Liver (tissue), 9 donors: ENCODE results near the gene CCDC80. TPM values are rescaled to one million over a fixed set of nuclear protein-coding genes. Genes with fewer than 3 reads are reported as not detected.

Experiments used
- DNase-seq: peaks from one replicate; pipeline ENCODE4 v3.0.0-alpha.2; 2017; ENCODE audit warnings: low spot score
- H3K27ac ChIP-seq, 2 donors: one replicate each; pipeline ENCODE4 v1.7.0; 2013; ENCODE audit warnings: inconsistent platforms in 2 of 2, low read length in 2 of 2, control low read depth in 1 of 2, low read depth in 1 of 2, mild to moderate bottlenecking in 1 of 2
- H3K27me3 ChIP-seq, 4 donors: one replicate each; pipeline versions ENCODE4 v1.6.1 to v1.7.0; 2013; ENCODE audit warnings: low read length in 3 of 4, inconsistent platforms in 1 of 4, mild to moderate bottlenecking in 1 of 4, moderate library complexity in 1 of 4; ENCODE audit not compliant: control insufficient read depth in 4 of 4, insufficient read depth in 4 of 4
- H3K36me3 ChIP-seq, 4 donors: one replicate each; pipeline versions ENCODE4 v1.6.1 to v1.7.0; 2013; ENCODE audit warnings: low read length in 3 of 4, mild to moderate bottlenecking in 3 of 4, low read depth in 1 of 4, moderate library complexity in 1 of 4; ENCODE audit not compliant: control insufficient read depth in 4 of 4, insufficient read depth in 3 of 4
- H3K4me1 ChIP-seq, 4 donors: one replicate each; pipeline versions ENCODE4 v1.6.1 to v1.7.0; 2013; ENCODE audit warnings: low read length in 3 of 4, mild to moderate bottlenecking in 3 of 4, moderate library complexity in 1 of 4; ENCODE audit not compliant: control insufficient read depth in 4 of 4, insufficient read depth in 4 of 4
- H3K4me3 ChIP-seq, 3 donors: one replicate each; pipeline versions ENCODE4 v1.6.1 to v1.7.0; 2013; ENCODE audit warnings: low read length in 3 of 3, control low read depth in 1 of 3, low read depth in 1 of 3, mild to moderate bottlenecking in 1 of 3
- H3K9ac ChIP-seq, 2 donors: one replicate each; pipeline ENCODE4 v1.7.0; 2013; ENCODE audit warnings: low read length in 2 of 2, mild to moderate bottlenecking in 2 of 2, moderate library complexity in 2 of 2, control low read depth in 1 of 2, low read depth in 1 of 2
- H3K9me3 ChIP-seq, 4 donors: one replicate each; pipeline versions ENCODE4 v1.6.1 to v1.7.0; 2013; ENCODE audit warnings: low read length in 3 of 4; ENCODE audit not compliant: control insufficient read depth in 4 of 4
- EGR1 ChIP-seq, 2 donors: IDR thresholded peaks; 2 replicates each; pipeline ENCODE4 v1.6.1; 2016 to 2018; ENCODE audit warnings: antibody characterized with exemption in 2 of 2, low read depth in 2 of 2
- FOXA1 ChIP-seq: IDR thresholded peaks from 2 replicates; pipeline ENCODE4 v1.6.1; 2016; ENCODE audit warnings: antibody characterized with exemption
- GABPA ChIP-seq, 2 donors: IDR thresholded peaks in 1 of 2; conservative IDR thresholded peaks in 1 of 2; 2 replicates each; pipeline ENCODE4 v1.6.1; 2016; ENCODE audit warnings: antibody characterized with exemption in 2 of 2, mild to moderate bottlenecking in 1 of 2, moderate library complexity in 1 of 2
- HNF4G ChIP-seq: IDR thresholded peaks from 2 replicates; pipeline ENCODE4 v1.6.1; 2016; ENCODE audit warnings: antibody characterized with exemption
- NR2F2 ChIP-seq: IDR thresholded peaks from 2 replicates; pipeline ENCODE4 v1.6.1; 2016; ENCODE audit warnings: antibody characterized with exemption
- RAD21 ChIP-seq, 2 donors: IDR thresholded peaks; 2 replicates each; pipeline ENCODE4 v1.6.1; 2016; ENCODE audit warnings: antibody characterized with exemption in 2 of 2, mild to moderate bottlenecking in 2 of 2
- YY1 ChIP-seq: IDR thresholded peaks from 2 replicates; pipeline ENCODE4 v1.6.1; 2016; ENCODE audit warnings: antibody characterized with exemption, mild to moderate bottlenecking
- WGBS: extraction: QIAGEN DNeasy Blood & Tissue Kit; methylation state at CpG from one replicate; pipeline ENCODE4 v1.1.7; 2013; 5-methylcytosine and 5-hydroxymethylcytosine counted together
- polyA plus RNA-seq, 2 donors: library from polyadenylated mRNA; stranded (reverse) in 1 of 2; unstranded in 1 of 2; fragments of 200-250 nt in 1 of 2; fragments of >200 nt in 1 of 2; fragmentation: Nextera tagmentation in 1 of 2; extraction: Ambion mirVana in 1 of 2; gene quantifications; one replicate each; pipeline versions ENCODE4 v1.2.1 to v1.2.3, GENCODE V29; 2013 to 2015
- total RNA-seq, 2 donors: library from RNA; depleted of rRNA; stranded (reverse); fragments of >200 nt; gene quantifications; one replicate each; pipeline ENCODE4 v1.2.3, GENCODE V29; 2014
- TF ChIP-seq, protein P1 (sequence below): IDR thresholded peaks from 2 replicates; pipeline ENCODE4 v1.6.1; 2016; ENCODE audit warnings: antibody characterized with exemption
- TF ChIP-seq, protein P2 (sequence below): IDR thresholded peaks from 2 replicates; pipeline ENCODE4 v1.6.1; 2016; ENCODE audit warnings: antibody characterized with exemption, mild to moderate bottlenecking
- TF ChIP-seq, protein P3 (sequence below): fragments of 150-350 bp; IDR thresholded peaks from 2 replicates; pipeline ENCODE4 v1.5.1; 2017; ENCODE audit warnings: improper control_type of control experiment, low read depth, low read length; ENCODE audit not compliant: missing input control
- donor health status: healthy.
- donor health status: healthy.
- donor health status: healthy.
- donor health status: healthy.
- donor health status: healthy.

Gene CCDC80
- total and polyA plus RNA-seq, 4 donors: 0.17 to 2.1 (median 1.1) TPM

DNA sequence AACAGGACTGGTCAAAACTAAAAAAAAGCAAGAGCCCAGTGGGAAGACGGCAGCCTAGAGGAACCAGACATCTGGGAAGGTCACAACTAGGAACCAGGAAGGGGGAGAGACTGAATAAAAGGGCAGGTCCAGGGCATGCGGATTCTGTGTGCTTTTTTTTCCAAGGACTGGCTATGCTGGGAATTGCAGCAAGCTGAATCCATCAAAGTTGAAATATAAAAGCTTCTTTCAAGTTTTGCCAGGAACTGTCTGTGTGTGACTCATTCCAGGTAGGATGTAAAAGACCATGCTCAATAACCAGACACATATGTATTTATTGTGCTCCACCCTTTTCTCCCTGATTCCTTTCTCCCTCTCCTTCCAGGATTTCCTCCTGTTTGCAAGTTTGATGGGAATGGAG is 47.9 kb upstream of the CCDC80 start:
- H3K27me3 ChIP-seq: peaks cover 0 to 2% (median 0%) of the 10 kb centered on the region in 4 donors
- no peak for DNase-seq
- no peak overlapping the region for H3K27ac ChIP-seq
- no peaks in the 10 kb centered on the region for H3K9me3 ChIP-seq
- no peak overlapping the region for H3K9ac ChIP-seq
- no peaks in the 10 kb centered on the region for H3K36me3 ChIP-seq
- no peaks in the 10 kb centered on the region for H3K4me1 ChIP-seq
- TF ChIP-seq RAD21 (IDR thresholded peaks at IDR 0.05): no peak
- no peak for TF ChIP-seq YY1
- no peak for TF ChIP-seq NR2F2
- TF ChIP-seq HNF4G: no peak
- TF ChIP-seq EGR1 (IDR thresholded peaks at IDR 0.05; ENCODE audit: low read depth in 2 of 2): no peak
- TF ChIP-seq, protein P1, sequence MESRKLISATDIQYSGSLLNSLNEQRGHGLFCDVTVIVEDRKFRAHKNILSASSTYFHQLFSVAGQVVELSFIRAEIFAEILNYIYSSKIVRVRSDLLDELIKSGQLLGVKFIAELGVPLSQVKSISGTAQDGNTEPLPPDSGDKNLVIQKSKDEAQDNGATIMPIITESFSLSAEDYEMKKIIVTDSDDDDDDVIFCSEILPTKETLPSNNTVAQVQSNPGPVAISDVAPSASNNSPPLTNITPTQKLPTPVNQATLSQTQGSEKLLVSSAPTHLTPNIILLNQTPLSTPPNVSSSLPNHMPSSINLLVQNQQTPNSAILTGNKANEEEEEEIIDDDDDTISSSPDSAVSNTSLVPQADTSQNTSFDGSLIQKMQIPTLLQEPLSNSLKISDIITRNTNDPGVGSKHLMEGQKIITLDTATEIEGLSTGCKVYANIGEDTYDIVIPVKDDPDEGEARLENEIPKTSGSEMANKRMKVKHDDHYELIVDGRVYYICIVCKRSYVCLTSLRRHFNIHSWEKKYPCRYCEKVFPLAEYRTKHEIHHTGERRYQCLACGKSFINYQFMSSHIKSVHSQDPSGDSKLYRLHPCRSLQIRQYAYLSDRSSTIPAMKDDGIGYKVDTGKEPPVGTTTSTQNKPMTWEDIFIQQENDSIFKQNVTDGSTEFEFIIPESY: no peak
- TF ChIP-seq, protein P2, sequence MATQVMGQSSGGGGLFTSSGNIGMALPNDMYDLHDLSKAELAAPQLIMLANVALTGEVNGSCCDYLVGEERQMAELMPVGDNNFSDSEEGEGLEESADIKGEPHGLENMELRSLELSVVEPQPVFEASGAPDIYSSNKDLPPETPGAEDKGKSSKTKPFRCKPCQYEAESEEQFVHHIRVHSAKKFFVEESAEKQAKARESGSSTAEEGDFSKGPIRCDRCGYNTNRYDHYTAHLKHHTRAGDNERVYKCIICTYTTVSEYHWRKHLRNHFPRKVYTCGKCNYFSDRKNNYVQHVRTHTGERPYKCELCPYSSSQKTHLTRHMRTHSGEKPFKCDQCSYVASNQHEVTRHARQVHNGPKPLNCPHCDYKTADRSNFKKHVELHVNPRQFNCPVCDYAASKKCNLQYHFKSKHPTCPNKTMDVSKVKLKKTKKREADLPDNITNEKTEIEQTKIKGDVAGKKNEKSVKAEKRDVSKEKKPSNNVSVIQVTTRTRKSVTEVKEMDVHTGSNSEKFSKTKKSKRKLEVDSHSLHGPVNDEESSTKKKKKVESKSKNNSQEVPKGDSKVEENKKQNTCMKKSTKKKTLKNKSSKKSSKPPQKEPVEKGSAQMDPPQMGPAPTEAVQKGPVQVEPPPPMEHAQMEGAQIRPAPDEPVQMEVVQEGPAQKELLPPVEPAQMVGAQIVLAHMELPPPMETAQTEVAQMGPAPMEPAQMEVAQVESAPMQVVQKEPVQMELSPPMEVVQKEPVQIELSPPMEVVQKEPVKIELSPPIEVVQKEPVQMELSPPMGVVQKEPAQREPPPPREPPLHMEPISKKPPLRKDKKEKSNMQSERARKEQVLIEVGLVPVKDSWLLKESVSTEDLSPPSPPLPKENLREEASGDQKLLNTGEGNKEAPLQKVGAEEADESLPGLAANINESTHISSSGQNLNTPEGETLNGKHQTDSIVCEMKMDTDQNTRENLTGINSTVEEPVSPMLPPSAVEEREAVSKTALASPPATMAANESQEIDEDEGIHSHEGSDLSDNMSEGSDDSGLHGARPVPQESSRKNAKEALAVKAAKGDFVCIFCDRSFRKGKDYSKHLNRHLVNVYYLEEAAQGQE: no peak
- TF ChIP-seq, protein P3, sequence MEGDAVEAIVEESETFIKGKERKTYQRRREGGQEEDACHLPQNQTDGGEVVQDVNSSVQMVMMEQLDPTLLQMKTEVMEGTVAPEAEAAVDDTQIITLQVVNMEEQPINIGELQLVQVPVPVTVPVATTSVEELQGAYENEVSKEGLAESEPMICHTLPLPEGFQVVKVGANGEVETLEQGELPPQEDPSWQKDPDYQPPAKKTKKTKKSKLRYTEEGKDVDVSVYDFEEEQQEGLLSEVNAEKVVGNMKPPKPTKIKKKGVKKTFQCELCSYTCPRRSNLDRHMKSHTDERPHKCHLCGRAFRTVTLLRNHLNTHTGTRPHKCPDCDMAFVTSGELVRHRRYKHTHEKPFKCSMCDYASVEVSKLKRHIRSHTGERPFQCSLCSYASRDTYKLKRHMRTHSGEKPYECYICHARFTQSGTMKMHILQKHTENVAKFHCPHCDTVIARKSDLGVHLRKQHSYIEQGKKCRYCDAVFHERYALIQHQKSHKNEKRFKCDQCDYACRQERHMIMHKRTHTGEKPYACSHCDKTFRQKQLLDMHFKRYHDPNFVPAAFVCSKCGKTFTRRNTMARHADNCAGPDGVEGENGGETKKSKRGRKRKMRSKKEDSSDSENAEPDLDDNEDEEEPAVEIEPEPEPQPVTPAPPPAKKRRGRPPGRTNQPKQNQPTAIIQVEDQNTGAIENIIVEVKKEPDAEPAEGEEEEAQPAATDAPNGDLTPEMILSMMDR: no peak
- TF ChIP-seq FOXA1: no peak
- H3K4me3 ChIP-seq: no peak overlapping the region
- 43% methylated on average over 2 of the region's 2 CpGs for WGBS

DNA sequence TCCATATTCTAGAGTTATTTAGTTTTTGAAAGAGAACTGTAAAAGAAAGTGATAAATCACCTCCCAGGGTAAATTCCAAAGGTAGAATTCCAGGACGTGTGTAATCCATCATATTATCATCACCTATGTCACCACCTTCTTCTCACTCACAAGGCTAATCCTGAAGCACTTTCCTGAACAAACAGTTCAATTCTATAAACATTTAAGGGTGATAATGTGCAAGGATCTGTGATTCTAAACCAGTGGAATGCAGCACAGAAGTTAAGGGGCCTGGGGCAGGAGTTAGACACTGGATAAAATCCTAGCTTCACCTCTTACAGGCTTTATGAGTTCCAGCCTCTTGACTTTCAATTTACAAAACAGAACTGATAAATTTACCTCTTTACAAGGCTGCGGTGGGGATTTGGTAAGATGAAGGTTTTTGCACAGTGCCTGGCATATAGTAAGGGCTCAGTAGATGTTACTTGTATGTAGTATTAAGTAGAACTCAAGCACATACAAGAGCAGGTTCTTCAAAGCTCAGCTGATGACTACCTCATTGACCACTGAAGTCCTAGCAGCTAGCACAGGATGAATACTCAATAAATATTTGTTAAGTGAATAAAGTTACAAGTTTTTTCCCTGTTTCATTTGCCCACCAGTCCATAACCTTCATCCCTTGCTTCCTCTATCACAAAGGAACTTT is 47.3 kb upstream of the CCDC80 start:
- Histone ChIP-seq H3K4me1 (no peaks in the 10 kb centered on the region), H3K27ac (no peak overlapping the region), H3K9me3 (no peaks in the 10 kb centered on the region), H3K4me3 (no peak overlapping the region), H3K9ac (no peak overlapping the region), H3K27me3 (peaks cover 0 to 2% (median 0%) of the 10 kb centered on the region in 4 donors), H3K36me3 (no peaks in the 10 kb centered on the region)
- no peak for DNase-seq
- WGBS: 40% methylated on average over 2 of the region's 2 CpGs
- TF ChIP-seq, protein P2: no peak
- no peak for TF ChIP-seq GABPA (IDR thresholded peaks at IDR 0.05 in 1 of 2, conservative IDR thresholded peaks at IDR 0.05 in 1 of 2)
